ENCODE data around the gene DDIT3.
"Not testable (repeated sequence)": the region's sequence is repeated elsewhere in the genome, so short reads cannot be mapped to it uniquely, and the experiment has no call there.

DNA sequence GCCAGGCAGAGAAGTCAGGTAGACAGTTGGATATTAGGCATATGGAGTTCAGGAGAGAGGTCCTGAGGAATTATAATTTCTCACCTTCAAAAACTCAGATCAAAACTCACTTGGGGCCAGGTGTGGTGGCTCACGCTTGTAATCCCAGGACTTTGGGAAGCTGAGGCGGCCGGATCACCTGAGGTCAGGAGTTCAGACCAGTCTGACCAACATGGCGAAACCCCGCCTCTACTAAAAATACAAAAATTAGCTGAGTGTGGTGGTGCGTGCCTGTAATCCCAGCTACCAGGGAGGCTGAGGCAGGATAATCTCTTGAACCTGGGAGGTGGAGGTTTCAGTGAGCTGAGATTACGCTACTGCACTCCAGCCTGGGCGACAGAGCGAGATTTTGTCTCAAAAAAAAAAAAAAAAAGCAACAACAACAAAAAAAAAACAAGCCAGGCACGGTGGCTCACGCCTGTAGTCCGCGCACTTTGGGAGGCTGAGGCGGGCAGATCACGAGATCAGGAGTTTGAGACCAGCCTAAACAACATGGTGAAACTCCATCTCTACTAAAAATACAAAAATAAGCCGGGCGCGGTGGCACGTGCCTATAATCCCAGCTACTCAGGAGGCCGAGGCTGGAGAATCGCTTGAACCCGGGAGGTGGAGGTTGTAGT lies 17.9 kb downstream of the DDIT3 start:
- not testable (repeated sequence) for TF ChIP-seq SP1 (IDR thresholded peaks at IDR 0.05); SP1 (CRISPR knock-in tag; IDR thresholded peaks at IDR 0.05); HNRNPLL (IDR thresholded peaks at IDR 0.05; ENCODE audit: low read depth, low read length, poor library complexity, severe bottlenecking)

All from HepG2 (cell line).